ENCODE data around the gene SACS. TPM values are rescaled to one million over a fixed set of nuclear protein-coding genes. Genes with fewer than 3 reads are reported as not detected.
"Not testable (repeated sequence)": the region's sequence is repeated elsewhere in the genome, so short reads cannot be mapped to it uniquely, and the experiment has no call there.

Gene SACS
- total and polyA plus RNA-seq, 2 experiments from 2014 or later = 3.2 to 29.9 TPM

- no peak overlapping the region for H3K4me3 ChIP-seq
- no peak for DNase-seq (ENCODE audit: low spot score)
- no peaks in the 10 kb centered on the region for H3K79me2 ChIP-seq
- H3K4me2 ChIP-seq = peak overlapping the region; percentile 8
- H3K9me3 ChIP-seq (ENCODE audit: low read depth) = no peaks in the 10 kb centered on the region
- no peak overlapping the region for H2AFZ ChIP-seq
- no peaks in the 10 kb centered on the region for H3K36me3 ChIP-seq (replicated peaks; ENCODE audit: insufficient read depth, low read depth)
- H3K9me2 ChIP-seq (replicated peaks; ENCODE audit: insufficient read depth) = no peaks in the 10 kb centered on the region
- no peak for TF ChIP-seq EZH2 (IDR thresholded peaks at IDR 0.05; ENCODE audit: borderline replicate concordance)
- no peak for TF ChIP-seq EZH2phosphoT487 (IDR thresholded peaks at IDR 0.05; ENCODE audit: low read depth, severe bottlenecking, unreplicated experiment)
- TF ChIP-seq, protein P1, sequence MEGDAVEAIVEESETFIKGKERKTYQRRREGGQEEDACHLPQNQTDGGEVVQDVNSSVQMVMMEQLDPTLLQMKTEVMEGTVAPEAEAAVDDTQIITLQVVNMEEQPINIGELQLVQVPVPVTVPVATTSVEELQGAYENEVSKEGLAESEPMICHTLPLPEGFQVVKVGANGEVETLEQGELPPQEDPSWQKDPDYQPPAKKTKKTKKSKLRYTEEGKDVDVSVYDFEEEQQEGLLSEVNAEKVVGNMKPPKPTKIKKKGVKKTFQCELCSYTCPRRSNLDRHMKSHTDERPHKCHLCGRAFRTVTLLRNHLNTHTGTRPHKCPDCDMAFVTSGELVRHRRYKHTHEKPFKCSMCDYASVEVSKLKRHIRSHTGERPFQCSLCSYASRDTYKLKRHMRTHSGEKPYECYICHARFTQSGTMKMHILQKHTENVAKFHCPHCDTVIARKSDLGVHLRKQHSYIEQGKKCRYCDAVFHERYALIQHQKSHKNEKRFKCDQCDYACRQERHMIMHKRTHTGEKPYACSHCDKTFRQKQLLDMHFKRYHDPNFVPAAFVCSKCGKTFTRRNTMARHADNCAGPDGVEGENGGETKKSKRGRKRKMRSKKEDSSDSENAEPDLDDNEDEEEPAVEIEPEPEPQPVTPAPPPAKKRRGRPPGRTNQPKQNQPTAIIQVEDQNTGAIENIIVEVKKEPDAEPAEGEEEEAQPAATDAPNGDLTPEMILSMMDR (IDR thresholded peaks at IDR 0.05; ENCODE audit: poor library complexity) = no peak
- H3K27me3 ChIP-seq = no peaks in the 10 kb centered on the region
- H3K27ac ChIP-seq = peak overlapping the region; percentile 2
- H3K4me1 ChIP-seq (ENCODE audit: insufficient read depth) = no peaks in the 10 kb centered on the region
- 60% methylated on average over 4 of the region's 4 CpGs for WGBS (ENCODE audit: low lambda C conversion rate, missing lambda C conversion rate)
- no peaks in the 10 kb centered on the region for H4K20me1 ChIP-seq (ENCODE audit: insufficient read depth, poor library complexity, severe bottlenecking)
These were observed 112.5 kb downstream of the SACS start for GRCh38 chr13:23320926-23321534.

DNA sequence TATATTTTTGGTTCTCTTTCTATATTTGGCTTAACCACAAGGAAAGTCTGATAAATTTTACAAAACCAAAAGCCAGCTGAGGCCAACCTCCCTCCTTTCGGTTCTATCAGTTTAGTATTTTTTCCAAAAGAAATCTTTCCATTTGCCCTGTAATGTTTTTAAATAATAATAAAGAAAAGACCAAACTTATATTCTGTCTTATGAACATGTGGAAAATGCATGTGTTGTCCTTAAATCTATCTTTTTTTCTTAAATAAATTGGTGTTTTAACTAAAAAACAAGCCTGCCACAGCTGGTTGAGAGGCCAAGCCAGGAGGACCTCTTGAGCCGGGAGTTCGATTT is 113.6 kb downstream of the SACS start:
- Histone ChIP-seq H3K4me2 (no peak overlapping the region), H3K27me3 (no peaks in the 10 kb centered on the region), H3K9me2 (replicated peaks; ENCODE audit: insufficient read depth) (no peaks in the 10 kb centered on the region), H3K4me1 (ENCODE audit: insufficient read depth) (no peaks in the 10 kb centered on the region), H3K9me3 (ENCODE audit: low read depth) (no peaks in the 10 kb centered on the region), H3K27ac (no peak overlapping the region), H4K20me1 (ENCODE audit: insufficient read depth, poor library complexity, severe bottlenecking) (no peaks in the 10 kb centered on the region), H3K36me3 (replicated peaks; ENCODE audit: insufficient read depth, low read depth) (no peaks in the 10 kb centered on the region), H3K79me2 (no peaks in the 10 kb centered on the region), H2AFZ (no peak overlapping the region), H3K4me3 (no peak overlapping the region)
- WGBS (ENCODE audit: low lambda C conversion rate, missing lambda C conversion rate) = 88% methylated on average over 3 of the region's 3 CpGs
- no peak for DNase-seq (ENCODE audit: low spot score)
- TF ChIP-seq, protein P1 (IDR thresholded peaks at IDR 0.05; ENCODE audit: poor library complexity) = no peak
- no peak for TF ChIP-seq EZH2phosphoT487 (IDR thresholded peaks at IDR 0.05; ENCODE audit: low read depth, severe bottlenecking, unreplicated experiment)
- no peak for TF ChIP-seq EZH2 (IDR thresholded peaks at IDR 0.05; ENCODE audit: borderline replicate concordance)

DNA sequence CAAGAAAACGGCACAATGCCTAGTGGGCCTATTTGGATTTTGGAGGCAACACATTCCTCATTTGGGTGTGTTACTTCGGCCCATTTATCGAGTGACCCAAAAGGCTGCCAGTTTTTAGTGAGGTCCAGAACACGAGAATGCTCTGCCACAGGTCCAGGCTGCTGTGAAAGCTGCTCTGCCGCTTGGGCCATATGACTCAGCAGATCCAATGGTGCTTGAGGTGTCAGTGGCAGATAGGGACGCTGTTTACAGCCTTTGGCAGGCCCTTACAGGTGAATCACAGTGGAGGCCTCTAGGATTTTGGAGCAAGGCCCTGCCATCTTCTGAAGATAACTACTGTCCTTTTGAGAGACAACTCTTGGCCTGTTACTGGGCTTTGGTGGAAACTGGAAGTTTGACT is 118.7 kb downstream of the SACS start:
- H4K20me1 ChIP-seq (ENCODE audit: insufficient read depth, poor library complexity, severe bottlenecking); H3K27ac ChIP-seq; H2AFZ ChIP-seq; H3K4me2 ChIP-seq; H3K9me2 ChIP-seq (replicated peaks; ENCODE audit: insufficient read depth); H3K9me3 ChIP-seq (ENCODE audit: low read depth); DNase-seq (ENCODE audit: low spot score); H3K4me3 ChIP-seq; H3K79me2 ChIP-seq; H3K27me3 ChIP-seq; H3K36me3 ChIP-seq (replicated peaks; ENCODE audit: insufficient read depth, low read depth); H3K4me1 ChIP-seq (ENCODE audit: insufficient read depth): not testable (repeated sequence)
- 85% methylated on average over 6 of the region's 6 CpGs for WGBS (ENCODE audit: low lambda C conversion rate, missing lambda C conversion rate)

GRCh38 chr13:23292586-23292985 is 140.9 kb downstream of the SACS start:
- Histone ChIP-seq H3K4me2 (no peak overlapping the region), H3K4me1 (ENCODE audit: insufficient read depth) (no peaks in the 10 kb centered on the region), H3K9me2 (replicated peaks; ENCODE audit: insufficient read depth) (no peaks in the 10 kb centered on the region), H4K20me1 (ENCODE audit: insufficient read depth, poor library complexity, severe bottlenecking) (no peaks in the 10 kb centered on the region), H3K79me2 (no peaks in the 10 kb centered on the region), H3K27ac (no peak overlapping the region), H3K27me3 (no peaks in the 10 kb centered on the region), H3K4me3 (no peak overlapping the region), H2AFZ (no peak overlapping the region), H3K36me3 (replicated peaks; ENCODE audit: insufficient read depth, low read depth) (no peaks in the 10 kb centered on the region), H3K9me3 (ENCODE audit: low read depth) (no peaks in the 10 kb centered on the region)
- WGBS (ENCODE audit: low lambda C conversion rate, missing lambda C conversion rate) = 84% methylated on average over 1 of the region's 1 CpG
- DNase-seq (ENCODE audit: low spot score) = no peak
- TF ChIP-seq, protein P1 (IDR thresholded peaks at IDR 0.05; ENCODE audit: poor library complexity) = no peak
- TF ChIP-seq EZH2phosphoT487 (IDR thresholded peaks at IDR 0.05; ENCODE audit: low read depth, severe bottlenecking, unreplicated experiment) (no peak), EZH2 (IDR thresholded peaks at IDR 0.05; ENCODE audit: borderline replicate concordance) (no peak)

Measured in hepatocyte (in vitro differentiated cells).